GM18508 (cell line): ENCODE results near the gene SLC36A1.
A peak's percentile ranks its signal among the peaks of the same experiment; 100 is the strongest.

Source experiments
- ATAC-seq: cut with Tn5 transposase; IDR thresholded peaks from one replicate; pipeline ENCODE4 v1.9.1; 2021; ENCODE audit warnings: moderate number of reproducible peaks; ENCODE audit not compliant: insufficient read depth, unreplicated experiment

Gene SLC36A1

DNA sequence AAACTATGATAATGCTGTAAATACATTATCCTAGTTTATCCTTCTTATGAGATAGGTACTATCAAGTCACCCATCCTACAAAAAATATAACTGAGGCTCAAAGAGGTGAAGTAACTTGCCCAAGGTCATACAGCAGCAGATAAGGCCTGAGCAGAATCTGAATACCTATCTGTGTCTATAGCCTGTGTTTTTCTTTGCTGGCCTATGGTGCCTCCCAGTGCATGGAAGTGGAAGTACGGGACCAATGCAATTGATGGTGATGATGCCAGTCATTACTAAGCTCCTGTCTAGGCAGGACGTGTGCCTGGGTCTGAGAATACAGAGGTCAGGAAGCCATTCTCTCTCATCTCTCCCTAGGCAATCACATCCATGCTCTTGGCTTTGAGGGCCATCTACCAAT lies 75.9 kb downstream of the SLC36A1 start:
- peak; percentile 85 for ATAC-seq

DNA sequence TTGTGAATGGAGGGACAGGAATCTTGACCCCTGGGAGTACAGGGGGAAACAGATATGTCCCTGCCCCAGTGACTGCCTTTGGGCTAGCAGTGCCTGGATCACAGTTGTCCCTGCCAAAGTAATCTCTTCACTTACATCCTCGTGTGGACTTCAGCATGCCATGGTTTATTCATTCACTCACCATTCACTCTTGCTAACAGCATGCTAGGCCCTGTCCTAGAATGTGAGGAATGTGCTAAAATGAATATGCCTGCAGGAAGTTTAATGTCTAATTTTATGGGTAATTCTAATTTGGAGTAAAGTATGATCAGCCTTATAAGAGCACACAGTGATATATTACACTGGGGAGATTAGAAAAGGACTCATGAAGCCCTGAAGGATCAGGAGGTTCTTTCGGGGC lies 80.8 kb downstream of the SLC36A1 start:
- no peak for ATAC-seq

DNA sequence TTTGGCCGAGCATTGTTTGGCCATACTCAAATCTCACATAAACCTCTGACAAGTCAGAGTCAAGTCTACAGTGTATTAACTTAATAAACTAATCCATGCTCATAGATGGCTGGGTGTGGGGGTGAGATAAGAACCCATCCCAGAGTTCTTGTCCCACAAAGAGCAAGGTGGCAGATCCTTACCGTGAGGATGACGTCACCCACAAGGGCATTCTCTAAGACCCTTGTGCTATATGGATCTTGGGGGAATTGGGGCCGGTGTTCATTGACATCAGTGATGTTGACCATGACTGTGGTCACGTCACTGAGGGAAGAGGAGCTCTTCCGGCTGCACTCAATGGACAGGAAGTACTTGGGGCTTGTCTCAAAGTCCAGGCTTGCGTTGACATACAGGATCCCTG lies 81.6 kb downstream of the SLC36A1 start:
- no peak for ATAC-seq

DNA sequence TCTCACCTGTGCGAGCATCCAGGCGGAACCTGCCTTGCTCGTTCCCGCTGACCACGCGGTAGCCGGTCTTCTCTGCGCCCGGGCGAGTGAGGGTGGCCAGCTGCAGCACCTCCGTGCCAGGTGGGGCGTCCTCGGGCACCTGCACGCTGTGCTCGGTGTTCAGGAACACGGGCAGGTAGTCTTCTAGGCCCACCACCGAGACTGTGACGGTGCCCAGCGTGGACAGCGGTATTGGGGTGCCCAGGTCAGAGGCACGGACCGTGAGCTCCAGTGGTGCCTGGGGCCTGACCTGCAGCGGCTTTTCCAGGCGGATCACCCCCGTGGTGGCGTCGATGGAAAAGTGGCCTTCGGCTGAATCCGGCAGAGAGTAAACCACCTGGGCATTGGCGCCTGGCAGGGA lies 84.2 kb downstream of the SLC36A1 start:
- ATAC-seq = no peak

DNA sequence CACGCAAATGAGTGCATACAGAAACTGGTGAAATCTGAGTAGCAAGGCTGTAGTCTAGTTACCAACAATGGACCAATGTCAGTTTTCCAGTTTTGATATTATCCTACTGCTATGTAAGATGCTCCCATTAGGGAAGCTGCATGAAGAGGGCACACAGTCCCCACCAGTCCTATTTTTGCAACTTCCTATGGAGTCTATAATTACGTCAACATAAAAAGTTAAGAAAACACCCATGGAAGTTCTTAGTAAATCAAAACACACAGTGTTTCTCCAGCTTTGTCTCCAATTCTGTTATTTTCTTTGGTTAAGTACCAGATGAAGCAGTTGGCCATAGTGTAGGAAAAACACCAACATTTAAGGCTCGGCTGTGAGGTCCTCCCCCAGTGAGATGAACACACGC lies 85.0 kb downstream of the SLC36A1 start:
- no peak for ATAC-seq

DNA sequence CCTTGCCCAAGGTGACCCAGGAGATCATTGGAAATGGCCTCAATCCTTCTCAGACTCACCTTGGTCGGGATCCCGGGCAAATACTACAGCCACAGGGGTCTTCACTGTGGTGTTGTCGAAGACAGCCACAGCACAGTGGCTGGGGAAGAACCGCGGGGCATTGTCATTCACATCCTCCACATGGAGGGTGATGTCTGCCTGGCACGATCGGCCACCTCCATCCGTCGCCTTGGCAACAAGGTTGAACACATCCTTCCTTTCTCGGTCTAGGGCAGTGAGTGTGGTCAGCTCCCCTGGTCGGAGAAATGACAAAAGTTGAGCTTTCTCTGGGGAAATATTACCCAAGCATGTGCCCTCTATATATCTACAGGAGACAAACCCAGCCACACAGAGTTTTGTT lies 86.9 kb downstream of the SLC36A1 start:
- no peak for ATAC-seq

DNA sequence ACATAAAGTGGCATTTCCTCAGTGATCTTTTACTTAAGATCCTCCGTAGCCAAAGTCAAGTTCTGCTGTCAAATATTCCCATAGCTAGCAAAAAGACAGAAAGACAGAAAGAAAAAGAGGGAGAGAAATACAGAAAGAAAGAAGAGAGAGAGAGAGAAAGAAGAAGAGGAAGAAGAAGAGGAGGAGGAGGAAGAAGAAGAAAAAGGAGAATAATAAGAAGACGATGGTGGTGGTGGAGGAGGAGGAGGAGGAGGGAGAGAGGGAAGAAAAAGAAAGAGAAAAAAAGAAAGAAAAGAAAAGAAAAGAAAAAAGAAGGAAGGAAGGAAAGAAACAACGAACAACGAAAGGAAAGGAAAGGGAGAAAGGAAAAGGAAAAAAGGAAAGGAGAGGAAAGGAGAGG lies 89.6 kb downstream of the SLC36A1 start:
- no peak for ATAC-seq

DNA sequence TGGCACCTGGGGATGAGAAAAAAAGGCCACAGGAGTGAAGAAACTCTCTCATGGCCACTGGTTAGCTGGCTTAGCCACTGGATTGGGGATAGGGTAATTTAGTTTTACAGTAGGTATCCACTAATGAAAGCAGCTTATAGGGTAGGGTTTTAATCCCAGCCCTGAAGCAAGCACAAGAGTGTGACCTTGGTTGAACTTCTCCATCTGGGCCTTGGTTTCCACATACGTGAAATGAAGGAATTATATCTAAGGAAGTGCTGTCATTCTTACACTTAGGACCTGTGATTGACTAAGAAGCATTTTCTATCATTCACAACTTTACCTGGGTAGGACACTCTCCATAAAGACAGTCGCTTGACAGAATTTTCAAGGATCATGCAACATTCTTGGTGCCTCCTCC lies 94.2 kb downstream of the SLC36A1 start:
- ATAC-seq = no peak
